ENCODE data around the gene ZSCAN30. TPM values are rescaled to one million over a fixed set of nuclear protein-coding genes. Genes with fewer than 3 reads are reported as not detected.

The ZSCAN30 gene
- total RNA-seq, 1 donor from 2014 or later: 41.0 TPM

DNA sequence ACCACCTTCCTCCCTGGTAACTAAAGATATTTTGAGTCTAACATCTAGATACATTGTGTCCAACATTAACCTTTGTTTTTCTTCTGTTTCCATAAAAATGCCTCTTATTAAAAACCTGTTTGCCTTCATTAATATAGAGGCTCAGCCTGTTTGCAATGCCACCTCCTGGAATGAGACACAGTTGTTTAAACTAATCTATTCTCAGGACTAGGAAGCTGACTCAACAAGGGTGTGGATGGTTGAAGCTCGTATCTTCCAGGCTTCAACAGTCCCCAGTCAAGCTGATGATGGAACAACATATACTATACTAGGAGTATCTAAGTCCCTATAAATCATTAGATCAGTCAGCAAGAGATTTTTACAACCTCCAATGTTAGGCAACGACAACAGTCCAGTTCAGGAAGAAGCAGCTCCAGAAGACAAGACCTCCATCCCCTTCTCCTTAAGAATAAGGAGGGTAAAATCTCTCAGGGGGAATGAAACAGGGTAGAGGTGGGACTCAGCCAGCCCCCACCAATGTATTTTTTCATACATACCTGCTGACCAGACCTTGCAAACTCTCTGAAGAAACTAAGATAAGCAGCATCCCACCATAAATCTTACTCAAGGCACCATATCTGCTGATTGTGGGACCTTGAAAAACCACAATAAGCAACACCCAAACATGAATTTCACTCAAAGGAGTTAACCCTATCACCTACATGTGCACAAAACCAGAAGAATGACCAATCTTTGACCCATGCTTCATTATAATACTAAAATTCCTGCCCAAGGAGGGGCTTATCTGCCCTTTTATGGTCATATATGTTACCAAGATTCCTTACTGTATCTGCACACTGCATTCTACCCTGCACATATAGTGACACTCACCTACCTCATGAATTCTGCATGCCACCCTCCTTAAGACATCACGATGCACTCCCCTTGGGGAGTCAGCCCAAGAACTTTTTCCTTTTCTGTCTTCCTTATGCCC is 32.7 kb upstream of the ZSCAN30 start:
- H3K4me3 Mint-ChIP-seq (ENCODE audit: unreplicated experiment): no peak overlapping the region
- H3K36me3 Mint-ChIP-seq (ENCODE audit: unreplicated experiment): no peaks in the 10 kb centered on the region
- H3K27me3 Mint-ChIP-seq (ENCODE audit: unreplicated experiment): no peaks in the 10 kb centered on the region

DNA sequence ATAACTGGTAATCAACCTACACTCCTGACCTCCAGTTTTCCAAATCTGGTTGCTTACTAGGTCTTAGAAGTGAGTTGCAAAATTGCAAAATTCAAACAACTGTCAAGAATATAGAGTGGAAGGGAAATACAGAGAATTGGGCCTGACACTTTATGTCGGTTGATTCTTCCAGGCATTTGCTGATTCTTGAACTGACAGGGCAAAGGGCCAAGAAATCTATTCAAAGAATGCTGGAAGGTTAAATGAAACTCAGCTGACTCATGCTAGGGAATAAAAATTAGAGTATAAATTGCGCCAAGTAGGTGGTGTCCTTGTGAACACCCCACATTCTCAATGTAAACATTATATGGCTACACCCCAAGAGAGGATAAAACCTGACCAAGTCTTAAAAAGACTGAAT is 21.5 kb upstream of the ZSCAN30 start:
- H3K4me3 Mint-ChIP-seq (ENCODE audit: unreplicated experiment): no peak overlapping the region
- TF ChIP-seq, protein P1, sequence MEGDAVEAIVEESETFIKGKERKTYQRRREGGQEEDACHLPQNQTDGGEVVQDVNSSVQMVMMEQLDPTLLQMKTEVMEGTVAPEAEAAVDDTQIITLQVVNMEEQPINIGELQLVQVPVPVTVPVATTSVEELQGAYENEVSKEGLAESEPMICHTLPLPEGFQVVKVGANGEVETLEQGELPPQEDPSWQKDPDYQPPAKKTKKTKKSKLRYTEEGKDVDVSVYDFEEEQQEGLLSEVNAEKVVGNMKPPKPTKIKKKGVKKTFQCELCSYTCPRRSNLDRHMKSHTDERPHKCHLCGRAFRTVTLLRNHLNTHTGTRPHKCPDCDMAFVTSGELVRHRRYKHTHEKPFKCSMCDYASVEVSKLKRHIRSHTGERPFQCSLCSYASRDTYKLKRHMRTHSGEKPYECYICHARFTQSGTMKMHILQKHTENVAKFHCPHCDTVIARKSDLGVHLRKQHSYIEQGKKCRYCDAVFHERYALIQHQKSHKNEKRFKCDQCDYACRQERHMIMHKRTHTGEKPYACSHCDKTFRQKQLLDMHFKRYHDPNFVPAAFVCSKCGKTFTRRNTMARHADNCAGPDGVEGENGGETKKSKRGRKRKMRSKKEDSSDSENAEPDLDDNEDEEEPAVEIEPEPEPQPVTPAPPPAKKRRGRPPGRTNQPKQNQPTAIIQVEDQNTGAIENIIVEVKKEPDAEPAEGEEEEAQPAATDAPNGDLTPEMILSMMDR (IDR thresholded peaks at IDR 0.05; ENCODE audit: partially characterized antibody, unreplicated experiment): no peak
- H3K36me3 Mint-ChIP-seq (ENCODE audit: unreplicated experiment): peaks cover 33% of the 10 kb centered on the region
- DNase-seq: no peak
- peaks cover 7% of the 10 kb centered on the region for H3K9me3 Mint-ChIP-seq (ENCODE audit: unreplicated experiment)
- no peak overlapping the region for H3K27ac Mint-ChIP-seq (ENCODE audit: unreplicated experiment)
- peaks cover 5% of the 10 kb centered on the region for H3K27me3 Mint-ChIP-seq (ENCODE audit: unreplicated experiment)
- H3K4me1 Mint-ChIP-seq (ENCODE audit: low read depth, unreplicated experiment): no peaks in the 10 kb centered on the region

More for the DNA sequence above, 32.7 kb upstream of the ZSCAN30 start:
- TF ChIP-seq, protein P1 (IDR thresholded peaks at IDR 0.05; ENCODE audit: partially characterized antibody, unreplicated experiment): no peak
- no peaks in the 10 kb centered on the region for H3K9me3 Mint-ChIP-seq (ENCODE audit: unreplicated experiment)
- H3K4me1 Mint-ChIP-seq (ENCODE audit: low read depth, unreplicated experiment): peaks cover 3% of the 10 kb centered on the region
- DNase-seq: no peak
- no peak overlapping the region for H3K27ac Mint-ChIP-seq (ENCODE audit: unreplicated experiment)

DNA sequence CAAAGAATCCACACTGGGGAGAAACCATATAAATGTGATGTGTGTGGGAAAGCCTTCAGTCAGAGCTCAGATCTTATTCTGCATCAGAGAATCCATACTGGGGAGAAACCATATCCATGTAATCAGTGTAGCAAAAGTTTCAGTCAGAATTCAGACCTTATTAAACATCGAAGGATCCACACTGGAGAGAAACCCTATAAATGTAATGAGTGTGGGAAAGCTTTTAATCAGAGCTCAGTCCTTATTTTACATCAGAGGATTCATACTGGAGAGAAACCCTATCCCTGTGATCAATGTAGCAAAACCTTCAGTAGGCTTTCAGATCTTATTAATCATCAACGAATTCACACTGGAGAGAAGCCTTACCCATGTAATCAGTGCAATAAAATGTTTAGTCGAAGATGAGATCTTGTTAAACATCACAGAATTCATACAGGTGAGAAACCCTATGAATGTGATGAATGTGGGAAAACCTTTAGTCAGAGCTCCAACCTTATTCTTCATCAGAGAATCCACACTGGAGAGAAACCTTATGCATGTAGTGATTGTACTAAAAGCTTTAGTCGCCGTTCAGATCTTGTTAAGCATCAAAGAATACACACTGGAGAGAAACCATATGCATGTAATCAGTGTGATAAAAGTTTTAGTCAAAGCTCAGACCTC is 16.7 kb upstream of the ZSCAN30 start:
- Mint-ChIP-seq H3K9me3 (ENCODE audit: unreplicated experiment) (peaks cover 15% of the 10 kb centered on the region), H3K27ac (ENCODE audit: unreplicated experiment) (no peak overlapping the region), H3K36me3 (ENCODE audit: unreplicated experiment) (peaks cover 68% of the 10 kb centered on the region), H3K4me1 (ENCODE audit: low read depth, unreplicated experiment) (no peaks in the 10 kb centered on the region), H3K27me3 (ENCODE audit: unreplicated experiment) (peaks cover 2% of the 10 kb centered on the region), H3K4me3 (ENCODE audit: unreplicated experiment) (no peak overlapping the region)
- TF ChIP-seq, protein P1 (IDR thresholded peaks at IDR 0.05; ENCODE audit: partially characterized antibody, unreplicated experiment): no peak
- no peak for DNase-seq

DNA sequence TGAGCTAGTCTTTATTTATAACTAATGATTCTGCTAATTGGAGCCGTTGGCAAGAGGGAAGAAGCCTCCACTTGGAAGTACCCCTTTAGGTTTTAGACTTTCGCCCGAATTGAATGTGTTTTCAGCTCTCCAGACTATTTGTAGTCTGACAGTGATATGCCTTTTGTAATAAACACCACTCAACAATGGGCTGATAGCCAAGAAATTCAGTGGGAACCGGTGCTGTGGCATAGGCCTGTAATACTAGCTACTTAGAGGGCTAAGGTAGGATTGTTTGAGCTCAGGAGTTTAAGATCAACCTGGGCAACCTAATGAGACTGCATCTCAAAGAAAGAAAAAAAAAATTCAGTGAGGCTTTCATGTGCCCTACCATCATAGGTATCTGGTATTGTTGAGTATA is 13.6 kb upstream of the ZSCAN30 start:
- Mint-ChIP-seq H3K4me3 (ENCODE audit: unreplicated experiment) (no peak overlapping the region), H3K27me3 (ENCODE audit: unreplicated experiment) (no peaks in the 10 kb centered on the region)

More for the DNA sequence above, 13.6 kb upstream of the ZSCAN30 start:
- TF ChIP-seq, protein P1 (IDR thresholded peaks at IDR 0.05; ENCODE audit: partially characterized antibody, unreplicated experiment): no peak
- no peaks in the 10 kb centered on the region for H3K4me1 Mint-ChIP-seq (ENCODE audit: low read depth, unreplicated experiment)
- DNase-seq: no peak
- peaks cover 72% of the 10 kb centered on the region for H3K36me3 Mint-ChIP-seq (ENCODE audit: unreplicated experiment)
- H3K27ac Mint-ChIP-seq (ENCODE audit: unreplicated experiment): no peak overlapping the region
- H3K9me3 Mint-ChIP-seq (ENCODE audit: unreplicated experiment): peaks cover 13% of the 10 kb centered on the region
